Measurements from ENCODE around the gene PTRH1.

PTRH1 gene

GRCh38 chr9:127716412-127716811 lies 949 bp upstream of the PTRH1 start:
- DNase-seq: no peak

DNA sequence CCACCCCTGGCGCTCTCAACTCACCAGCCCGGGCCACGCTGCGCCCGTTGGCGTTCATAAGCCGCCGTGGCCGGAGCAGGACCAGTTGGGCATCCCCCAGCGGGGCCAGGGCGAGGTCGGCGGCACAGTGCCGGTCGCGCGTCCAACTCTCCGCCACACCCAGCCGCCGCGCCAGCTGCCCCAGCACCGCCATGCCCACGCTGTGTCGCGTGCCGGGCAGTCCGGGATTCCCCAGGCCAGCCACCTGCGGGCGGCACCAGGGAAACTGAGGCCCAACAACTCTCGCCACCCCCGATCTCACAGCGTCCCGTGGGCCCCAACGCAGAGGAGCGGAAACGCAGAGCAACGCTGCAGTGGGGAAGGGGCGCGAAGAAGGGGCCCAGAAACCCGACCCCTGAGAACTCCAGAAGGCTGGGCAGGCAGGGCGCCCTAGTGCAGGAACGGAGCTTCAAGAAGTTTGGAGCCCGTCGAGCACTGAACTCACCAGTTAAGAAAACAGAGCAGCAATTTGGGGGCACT lies 453 bp downstream of the PTRH1 start:
- DNase-seq: no peak

DNA sequence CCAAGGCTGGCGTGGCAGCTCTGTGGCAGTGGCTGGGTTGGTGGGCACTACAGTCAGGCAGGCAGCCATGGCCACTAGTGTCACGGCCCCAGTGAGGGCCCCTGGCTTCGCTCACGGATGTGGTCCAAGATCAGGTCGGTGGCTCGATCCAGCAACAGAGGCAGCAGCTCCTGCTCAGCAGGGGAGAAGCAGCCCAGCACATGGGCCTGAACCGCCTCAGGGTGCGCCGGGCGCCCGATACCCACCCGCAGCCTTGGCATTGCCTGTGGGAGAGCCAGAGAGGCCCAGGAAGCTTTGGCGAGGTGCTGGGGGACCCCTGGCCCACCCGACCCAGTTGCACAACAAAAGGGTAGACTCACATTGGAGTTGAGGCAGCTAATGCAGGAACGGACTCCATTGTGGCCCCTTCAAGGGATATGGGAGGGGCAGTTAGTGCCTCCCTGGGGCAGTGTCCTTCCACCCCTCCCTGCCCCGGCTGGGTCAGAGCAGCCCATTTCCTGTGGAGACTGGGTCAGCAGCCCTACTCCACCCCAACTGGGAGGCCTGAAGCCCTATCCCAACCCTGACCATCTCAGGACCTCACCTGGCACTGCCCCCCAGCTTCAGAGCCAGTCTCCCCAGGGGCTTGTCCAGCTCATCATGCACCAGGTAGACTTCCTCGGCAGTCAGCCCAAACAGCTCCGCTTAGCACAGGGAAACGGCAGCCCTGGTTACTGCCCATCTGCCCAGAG lies 1.3 kb downstream of the PTRH1 start:
- DNase-seq: no peak

DNA sequence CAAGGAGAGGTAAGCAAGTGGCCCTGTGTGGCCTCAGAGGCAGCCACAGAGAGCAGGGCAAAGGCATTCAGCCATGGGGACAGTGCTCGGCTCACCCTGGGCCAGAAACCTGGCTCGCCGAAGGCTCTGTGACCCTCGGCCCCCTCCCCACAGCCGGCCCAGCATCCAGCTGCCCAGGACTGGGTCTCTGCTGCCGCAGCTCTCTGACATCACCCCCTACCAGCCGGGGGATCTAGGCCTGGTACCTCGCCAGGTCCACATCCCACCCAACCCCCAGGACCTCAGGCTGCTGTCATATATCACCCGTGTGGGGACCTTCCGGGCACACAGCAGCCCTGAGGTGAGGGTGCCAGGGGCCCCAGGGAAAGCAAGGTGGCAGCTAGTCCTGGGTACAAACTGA lies 2.6 kb downstream of the PTRH1 start:
- DNase-seq: no peak

GRCh38 chr9:127712371-127712770 lies 3.1 kb downstream of the PTRH1 start:
- DNase-seq: no peak

DNA sequence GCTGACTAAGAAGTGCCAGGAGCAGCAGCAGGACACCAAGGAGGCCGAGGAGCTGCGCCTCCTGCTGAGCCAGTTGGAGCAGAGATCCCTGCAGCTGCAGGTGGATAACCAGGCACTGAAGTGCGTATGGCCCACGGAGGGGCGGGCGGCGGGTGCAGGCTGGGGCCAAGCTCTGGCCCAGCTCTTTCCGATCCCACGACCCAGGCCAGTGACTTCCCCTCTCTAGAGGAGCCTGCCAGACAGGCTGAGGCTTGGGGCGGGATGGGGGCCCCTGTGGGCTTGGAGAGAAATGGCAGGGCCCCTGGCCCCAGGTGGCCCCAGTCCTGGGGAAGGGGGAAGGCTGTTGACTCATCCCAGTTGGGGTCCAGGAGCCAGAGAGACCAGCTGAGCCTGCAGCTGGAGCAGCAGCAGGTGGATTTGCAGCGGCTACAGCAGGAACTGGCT lies 3.6 kb downstream of the PTRH1 start:
- no peak for DNase-seq

DNA sequence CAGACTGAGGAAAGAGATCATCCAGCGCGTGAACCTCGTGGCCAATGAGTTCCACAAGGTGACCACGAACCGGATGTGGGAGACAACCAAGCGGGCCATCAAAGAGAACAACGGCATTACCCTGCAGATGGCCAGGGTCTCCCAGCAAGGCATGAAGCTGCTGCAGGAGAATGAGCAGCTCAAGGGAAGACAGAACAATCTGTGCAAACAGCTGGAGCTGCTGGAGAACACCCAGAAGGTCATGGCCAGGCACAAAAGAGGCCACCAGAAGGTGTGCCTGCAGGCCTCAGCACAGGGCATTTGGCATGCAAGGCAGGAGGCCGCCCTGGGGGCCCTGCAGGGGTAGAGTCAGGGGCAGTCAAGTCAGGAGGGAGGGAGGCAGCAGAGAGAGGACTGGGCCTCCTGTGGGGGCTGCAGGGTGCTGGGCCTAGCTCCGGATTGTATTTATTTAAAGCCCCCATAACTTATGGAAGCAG lies 4.2 kb downstream of the PTRH1 start:
- DNase-seq: no peak

- DNase-seq: no peak
Measured at GRCh38 chr9:127710204-127710783, 5.2 kb downstream of the PTRH1 start.

GRCh38 chr9:127708952-127709587 lies 6.4 kb downstream of the PTRH1 start:
- DNase-seq: no peak

- no peak for DNase-seq
Measured at GRCh38 chr9:127707766-127708165, 7.7 kb downstream of the PTRH1 start.

GRCh38 chr9:127706836-127707241 lies 8.6 kb downstream of the PTRH1 start, which contains the start of gene CFAP157:
Gene CFAP157 (plus strand): TSS chr9:127706988. CDS start chr9:127707032, 44 bp downstream.
- DNase-seq: no peak

DNA sequence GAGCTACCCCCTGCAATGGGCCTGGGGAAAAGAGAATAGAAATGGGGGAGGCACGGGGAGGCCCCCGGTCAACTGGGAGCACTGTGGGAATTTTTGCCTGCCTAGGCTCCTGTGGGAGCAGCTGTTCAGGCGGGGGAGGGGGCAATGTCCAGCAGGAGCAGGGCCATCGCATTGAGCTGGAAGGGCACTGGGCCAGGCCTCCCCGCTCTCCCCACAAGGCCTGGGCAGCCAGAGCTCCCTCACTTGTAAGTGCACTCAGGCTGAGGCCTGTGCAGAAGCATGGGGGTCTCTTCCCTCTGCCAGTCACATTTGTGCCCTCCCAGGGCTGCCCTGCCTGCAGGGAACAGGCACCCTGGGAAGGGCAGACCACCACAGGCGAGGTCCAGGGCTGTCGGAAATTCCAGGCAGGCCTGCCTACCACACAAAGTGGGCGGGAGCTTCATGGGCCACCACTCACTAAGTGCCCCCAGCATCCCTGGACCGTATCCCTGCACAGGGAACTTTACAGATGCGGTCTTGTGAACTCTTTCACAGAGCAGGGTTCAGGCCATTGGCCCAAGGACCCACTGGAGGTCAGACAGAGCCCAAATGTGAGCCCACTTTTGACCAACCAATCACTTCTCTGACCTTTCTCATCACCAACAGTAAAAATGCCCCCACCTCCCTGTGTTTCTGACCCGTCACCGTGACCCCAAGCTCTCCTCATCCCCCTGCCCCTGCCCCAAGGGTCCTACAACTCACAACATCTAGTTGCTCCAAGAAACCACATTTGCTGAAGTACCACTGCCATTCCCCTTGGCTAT lies 9.7 kb downstream of the PTRH1 start:
- DNase-seq: no peak

DNA sequence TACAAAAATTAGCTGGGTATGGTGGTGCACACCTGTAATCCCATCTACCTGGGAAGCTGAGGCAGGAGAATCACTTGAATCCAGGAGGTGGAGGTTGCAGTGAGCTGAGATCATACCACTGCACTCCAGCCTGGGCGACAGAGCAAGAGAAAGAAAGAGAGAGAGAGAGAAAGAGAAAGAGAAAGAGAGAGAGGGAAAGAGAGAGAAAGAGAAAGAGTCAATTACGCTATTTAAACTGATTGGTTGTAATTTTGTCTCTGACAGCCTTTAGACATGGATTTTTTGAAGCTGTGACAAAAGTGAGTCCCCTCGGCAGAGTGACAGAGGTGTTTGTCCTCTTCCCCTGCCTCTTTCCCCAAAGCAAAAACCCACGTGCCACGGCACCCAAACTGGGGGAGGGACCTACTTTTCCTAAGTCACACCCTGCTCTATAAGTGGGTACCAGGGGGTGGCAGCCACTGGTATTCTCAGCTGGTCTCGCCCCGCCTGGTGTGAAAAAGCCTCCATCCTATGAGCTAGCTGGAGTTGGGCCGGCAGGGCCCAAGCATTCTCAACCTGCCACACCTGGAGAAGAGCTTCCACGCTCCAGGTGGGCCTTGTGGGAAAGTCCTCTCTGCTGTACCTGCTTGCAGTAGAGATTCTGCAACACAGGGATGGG lies 12.0 kb downstream of the PTRH1 start:
- DNase-seq: no peak

- peak; percentile 49 for DNase-seq
Measured at GRCh38 chr9:127700594-127701255, 14.7 kb downstream of the PTRH1 start.

- DNase-seq: no peak
Measured at GRCh38 chr9:127700140-127700539, 15.3 kb downstream of the PTRH1 start.

GRCh38 chr9:127698985-127699670 lies 16.3 kb downstream of the PTRH1 start:
- no peak for DNase-seq

GRCh38 chr9:127698386-127698785 lies 17.1 kb downstream of the PTRH1 start:
- no peak for DNase-seq

DNA sequence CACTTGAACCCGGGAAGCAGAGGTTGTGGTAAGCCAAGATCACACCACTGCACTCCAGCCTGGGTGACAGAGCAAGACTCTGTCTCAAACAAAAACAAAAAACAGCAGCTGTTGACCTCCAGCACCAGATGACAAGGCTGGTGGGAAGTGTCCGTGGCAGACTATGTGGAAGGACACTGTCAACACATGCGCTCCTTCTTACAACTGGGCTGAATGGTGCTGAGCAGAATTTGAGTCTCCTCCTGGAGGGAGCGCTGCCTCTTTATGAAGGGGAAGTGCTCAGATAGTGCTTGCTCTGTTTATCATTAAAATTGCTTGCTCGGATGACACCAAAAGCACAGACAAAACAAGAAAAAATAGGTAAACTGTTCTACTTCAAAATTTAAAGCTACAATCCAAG lies 17.9 kb downstream of the PTRH1 start:
- DNase-seq: no peak

DNA sequence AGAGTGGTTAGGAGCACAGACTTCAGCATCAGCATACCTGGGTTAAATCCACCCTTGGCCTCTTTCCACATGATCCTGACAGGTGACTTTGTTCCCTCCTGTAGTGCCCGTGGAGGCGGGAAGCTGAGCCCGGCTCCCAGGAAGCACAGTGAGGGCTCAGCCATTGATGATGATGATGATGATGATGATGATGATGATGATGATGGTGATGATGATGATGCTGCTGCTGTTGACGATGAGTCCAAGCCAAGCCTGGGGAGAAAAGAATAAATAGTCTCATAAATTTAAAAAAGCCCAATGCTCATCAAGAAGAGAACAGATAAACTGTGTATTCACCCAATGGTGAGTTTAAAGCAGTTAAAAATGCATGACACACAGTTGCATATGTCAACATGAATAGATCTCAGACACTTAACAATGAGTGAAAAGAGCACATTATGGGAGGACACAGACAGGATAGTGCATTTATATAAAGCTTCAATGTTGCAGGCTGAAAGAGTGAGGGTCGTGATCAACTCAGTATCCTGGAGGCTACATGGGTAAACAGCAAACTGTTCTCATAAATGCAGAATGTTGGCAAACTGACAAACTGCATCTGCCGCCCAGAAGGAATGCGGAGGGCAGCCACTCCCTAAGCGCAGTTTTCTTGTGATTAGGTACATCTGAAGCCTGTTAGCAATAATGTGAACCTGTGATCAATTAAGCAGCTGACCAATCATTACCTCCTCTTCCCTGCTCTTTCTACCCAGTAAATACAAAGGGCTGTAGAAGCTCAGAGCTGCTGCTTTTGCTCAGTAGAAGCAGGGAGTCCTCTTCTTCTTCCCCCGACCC lies 20.4 kb downstream of the PTRH1 start:
- no peak for DNase-seq

GRCh38 chr9:127693697-127694096 lies 21.8 kb downstream of the PTRH1 start:
- no peak for DNase-seq

Data from DMS79 treated with DMSO at 0.1 percent for 48 hours (cell line).